B cell (primary cell): ENCODE results near the gene CENPF. TPM values are rescaled to one million over a fixed set of nuclear protein-coding genes. Genes with fewer than 3 reads are reported as not detected.
A peak's percentile ranks its signal among the peaks of the same experiment; 100 is the strongest.

Experiments used
- ATAC-seq: fragments of 200-7000 bp; cut with Tn5 transposase; one replicate; pipeline ENCODE4 v1.10.0; 2021; ENCODE audit warnings: low read depth, mild to moderate bottlenecking, moderate number of reproducible peaks, moderate library complexity
- CTCF ChIA-PET: fragments of 350-600 bp; sonication (Branson Sonifier 250); formaldehyde crosslinking; loops from one replicate; lab custom pipeline; 2021; ENCODE audit warnings: antibody characterized with exemption, inconsistent platforms; lab: Charles Lee
- POLR2A ChIA-PET: fragments of 350-600 bp; sonication (Branson Sonifier 250); formaldehyde crosslinking; loops from one replicate; lab custom pipeline; 2021; ENCODE audit warnings: antibody characterized with exemption; lab: Charles Lee
- DNase-seq: peaks from one replicate; pipeline ENCODE4 v3.0.0; 2013
- H2AFZ ChIP-seq: 2 replicates; pipeline ENCODE4 v1.6.1; 2012; ENCODE audit warnings: mild to moderate bottlenecking, low read depth, low read length; ENCODE audit not compliant: insufficient read depth, poor library complexity, severe bottlenecking
- H3K27ac ChIP-seq, 2 donors: 1 replicate in 1 of 2; 2 replicates in 1 of 2; pipeline ENCODE4 v1.5.1; 2012 to 2013; ENCODE audit warnings: low read length in 2 of 2, mild to moderate bottlenecking in 2 of 2, moderate library complexity in 1 of 2
- H3K27me3 ChIP-seq, 4 experiments: fragments of 200-600 bp in 1 of 4; sonication (generic) in 1 of 4; replicated peaks in 1 of 4; 1 replicate in 2 of 4; 2 replicates in 2 of 4; pipeline versions ENCODE4 v1.6.1 to v1.7.0; 2013 to 2016; ENCODE audit warnings: low read length in 3 of 4, mild to moderate bottlenecking in 2 of 4, mixed read lengths in 1 of 4, moderate library complexity in 1 of 4; ENCODE audit not compliant: insufficient read depth in 4 of 4, control insufficient read depth in 3 of 4; ENCODE audit errors: control extremely low read depth in 1 of 4
- H3K36me3 ChIP-seq, 2 experiments: replicated peaks in 1 of 2; 1 replicate in 1 of 2; 2 replicates in 1 of 2; pipeline versions ENCODE4 v1.6.1 to v1.7.1; 2013; ENCODE audit warnings: low read length in 1 of 2; ENCODE audit not compliant: insufficient read depth in 2 of 2, control insufficient read depth in 1 of 2; ENCODE audit errors: control extremely low read depth in 1 of 2, extremely low read depth in 1 of 2
- H3K4me1 ChIP-seq, 2 donors: fragments of 200-600 bp in 1 of 2; sonication (generic) in 1 of 2; 1 replicate in 1 of 2; 2 replicates in 1 of 2; pipeline versions ENCODE4 v1.5.1 to v1.6.1; 2013 to 2017; ENCODE audit warnings: low read length in 2 of 2; ENCODE audit not compliant: control insufficient read depth in 2 of 2, insufficient read depth in 2 of 2
- H3K4me2 ChIP-seq: replicated peaks from 2 replicates; pipeline ENCODE3; 2012; ENCODE audit warnings: mild to moderate bottlenecking, low read depth, low read length; ENCODE audit not compliant: poor library complexity, severe bottlenecking
- H3K4me3 ChIP-seq, 5 experiments: fragments of 200-600 bp in 1 of 5; sonication (generic) in 1 of 5; 1 replicate in 3 of 5; 2 replicates in 2 of 5; pipeline versions ENCODE4 v1.5.1 to v1.7.0; 2011 to 2016; ENCODE audit warnings: low read length in 4 of 5, mild to moderate bottlenecking in 4 of 5, low read depth in 2 of 5, control low read depth in 1 of 5, moderate library complexity in 1 of 5; ENCODE audit not compliant: insufficient read depth in 1 of 5; ENCODE audit errors: control extremely low read depth in 1 of 5, extremely low read depth in 1 of 5
- H3K79me2 ChIP-seq: fragments of 200-600 bp; sonication (generic); one replicate; pipeline ENCODE4 v1.6.0; 2016; ENCODE audit warnings: low read length; ENCODE audit not compliant: control insufficient read depth, insufficient read depth
- H3K9ac ChIP-seq: fragments of 200-600 bp; sonication (generic); 2 replicates; pipeline ENCODE4 v1.6.1; 2017; ENCODE audit warnings: mild to moderate bottlenecking, low read length, moderate library complexity
- H3K9me3 ChIP-seq, 3 donors: one replicate each; pipeline versions ENCODE4 v1.6.1 to v1.7.1; 2013; ENCODE audit warnings: low read length in 2 of 3; ENCODE audit not compliant: control insufficient read depth in 2 of 3, insufficient read depth in 1 of 3; ENCODE audit errors: control extremely low read depth in 1 of 3
- H4K20me1 ChIP-seq: 2 replicates; pipeline ENCODE4 v1.6.0; 2012; ENCODE audit warnings: mild to moderate bottlenecking, low read length; ENCODE audit not compliant: insufficient read depth, control insufficient read depth, poor library complexity, severe bottlenecking
- H3K27ac Mint-ChIP-seq: one replicate; pipeline ENCODE4 v1.8.0; 2021; ENCODE audit warnings: mixed read lengths
- H3K27me3 Mint-ChIP-seq: one replicate; pipeline ENCODE4 v1.8.0; 2021; ENCODE audit warnings: mixed read lengths
- H3K4me1 Mint-ChIP-seq: one replicate; pipeline ENCODE4 v1.8.0; 2021; ENCODE audit warnings: mixed read lengths
- H3K4me3 Mint-ChIP-seq: one replicate; pipeline ENCODE4 v1.8.0; 2021; ENCODE audit warnings: mixed read lengths
- H3K9me3 Mint-ChIP-seq: one replicate; pipeline ENCODE4 v1.8.0; 2022; ENCODE audit warnings: mixed read lengths; ENCODE audit not compliant: insufficient read depth
- CTCF ChIP-seq: fragments of 200-600 bp; IDR thresholded peaks from one replicate; pipeline ENCODE4 v1.8.0; 2022; ENCODE audit warnings: antibody characterized with exemption, mild to moderate bottlenecking
- EZH2 ChIP-seq: IDR thresholded peaks from 2 replicates; pipeline ENCODE4 v1.6.1; 2012; ENCODE audit warnings: borderline replicate concordance, low read depth, mild to moderate bottlenecking, moderate library complexity, low read length; ENCODE audit not compliant: insufficient read depth, poor library complexity, severe bottlenecking
- WGBS: methylation state at CpG from one replicate; pipeline ENCODE4 v1.1.5; 2013; ENCODE audit warnings: missing lambda C conversion rate; ENCODE audit not compliant: insufficient coverage; 5-methylcytosine and 5-hydroxymethylcytosine counted together
- intact Hi-C: fragments of 100-400 bp; cut with micrococcal nuclease; formaldehyde crosslinking; loops from one replicate; pipeline ENCODE4 v1.10.0; 2022
- polyA plus RNA-seq: library from polyadenylated mRNA; depleted of rRNA; stranded (reverse); fragments of >200 nt; gene quantifications from 2 replicates; pipeline ENCODE4 v1.2.3, GENCODE V29; 2012
- total RNA-seq, 2 donors: library from RNA; stranded (reverse); fragments of 120-200 nt in 1 of 2; gene quantifications; 1 replicate in 1 of 2; 2 replicates in 1 of 2; pipeline versions ENCODE4 v1.2.3 to v1.2.4, GENCODE V29; 2013 to 2022

CENPF gene
- total and polyA plus RNA-seq, 2 donors (not counting 1 experiment from before 2014, with no cell fraction given) = 0.12 to 3.0 TPM

GRCh38 chr1:214593158-214593557, 9.8 kb upstream of the CENPF start:
- H3K9me3 Mint-ChIP-seq = no peaks in the 10 kb centered on the region
- POLR2A ChIA-PET = no interaction called here
- CTCF ChIA-PET = interaction anchor here (0.7 to 0.9 kb wide), 2 partner anchors 9 to 52 kb away, joined by 3 read pairs; no protein-coding TSS in a partner anchor
- DNase-seq (no peak), ATAC-seq (no peak)
- peaks cover 28% of the 10 kb centered on the region for H3K27me3 Mint-ChIP-seq
- no peak overlapping the region for H3K4me3 Mint-ChIP-seq
- no peaks in the 10 kb centered on the region for H3K9me3 ChIP-seq
- no peak overlapping the region for H3K27ac ChIP-seq
- no peaks in the 10 kb centered on the region for H3K79me2 ChIP-seq
- no peaks in the 10 kb centered on the region for H4K20me1 ChIP-seq
- H3K36me3 ChIP-seq = no peaks in the 10 kb centered on the region
- intact Hi-C loops = no loop called here
- no peak overlapping the region for H2AFZ ChIP-seq
- no peaks in the 10 kb centered on the region for H3K4me1 ChIP-seq
- H3K4me2 ChIP-seq = no peak overlapping the region
- H3K9ac ChIP-seq = no peak overlapping the region
- H3K4me1 Mint-ChIP-seq = no peaks in the 10 kb centered on the region
- no peak overlapping the region for H3K4me3 ChIP-seq
- H3K27me3 ChIP-seq = peaks cover 0 to 11% (median under 1%) of the 10 kb centered on the region in 4 experiments
- TF ChIP-seq CTCF (no peak), EZH2 (no peak)
- H3K27ac Mint-ChIP-seq = no peak overlapping the region

GRCh38 chr1:214603819-214604252, 841 bp downstream of the CENPF start:
- Histone ChIP-seq H3K4me2 (peak overlapping the region; percentile 96), H3K27me3 (no peaks in the 10 kb centered on the region), H3K79me2 (peaks cover 4% of the 10 kb centered on the region), H3K36me3 (no peaks in the 10 kb centered on the region), H4K20me1 (no peaks in the 10 kb centered on the region), H3K4me1 (peaks cover 12 to 15% of the 10 kb centered on the region in 2 donors), H3K27ac (no peak overlapping the region), H3K9ac (peak overlapping the region; percentile 77), H3K9me3 (no peaks in the 10 kb centered on the region), H3K4me3 (peak overlapping the region; percentile 60 to 82 (median 78)), H2AFZ (peak overlapping the region; percentile 97)
- POLR2A ChIA-PET = no interaction called here
- Mint-ChIP-seq H3K9me3 (no peaks in the 10 kb centered on the region), H3K27me3 (no peaks in the 10 kb centered on the region), H3K4me3 (peak overlapping the region; percentile 85), H3K4me1 (peaks cover 21% of the 10 kb centered on the region), H3K27ac (no peak overlapping the region)
- TF ChIP-seq EZH2 (no peak), CTCF (no peak)
- DNase-seq (peak; percentile 19), ATAC-seq (no peak)
- under 1% methylated on average over 10 of the region's 11 CpGs for WGBS
- CTCF ChIA-PET = interaction anchor here (0.9 to 1.1 kb wide), 2 partner anchors 18 to 31 kb away, joined by 3 to 5 read pairs; no protein-coding TSS in a partner anchor
- intact Hi-C loops = loop anchor here (1.0 kb wide), 1 partner anchor 323 kb away; the partner anchor contains the start of gene SMYD2
